HG03196 (cell line): ENCODE results near the gene JOSD1.

Experiments used
- ATAC-seq: cut with Tn5 transposase; IDR thresholded peaks from one replicate; pipeline ENCODE4 v1.9.1; 2021; ENCODE audit not compliant: unreplicated experiment

JOSD1 gene

GRCh38 chr22:38715852-38716251 lies 15.1 kb upstream of the JOSD1 start:
- ATAC-seq = no peak

- no peak for ATAC-seq
Observed at GRCh38 chr22:38715176-38715764, 14.5 kb upstream of the JOSD1 start.

- no peak for ATAC-seq
Observed at GRCh38 chr22:38713921-38714320, 13.2 kb upstream of the JOSD1 start.

- no peak for ATAC-seq
Observed at GRCh38 chr22:38712486-38713207, 11.9 kb upstream of the JOSD1 start.

- ATAC-seq = no peak
Observed at GRCh38 chr22:38710866-38711265, 10.1 kb upstream of the JOSD1 start.

- ATAC-seq = no peak
Observed at GRCh38 chr22:38710351-38710750, 9.6 kb upstream of the JOSD1 start.

GRCh38 chr22:38709306-38709705 lies 8.6 kb upstream of the JOSD1 start:
- ATAC-seq = no peak

GRCh38 chr22:38707984-38708383 lies 7.2 kb upstream of the JOSD1 start:
- ATAC-seq = no peak

DNA sequence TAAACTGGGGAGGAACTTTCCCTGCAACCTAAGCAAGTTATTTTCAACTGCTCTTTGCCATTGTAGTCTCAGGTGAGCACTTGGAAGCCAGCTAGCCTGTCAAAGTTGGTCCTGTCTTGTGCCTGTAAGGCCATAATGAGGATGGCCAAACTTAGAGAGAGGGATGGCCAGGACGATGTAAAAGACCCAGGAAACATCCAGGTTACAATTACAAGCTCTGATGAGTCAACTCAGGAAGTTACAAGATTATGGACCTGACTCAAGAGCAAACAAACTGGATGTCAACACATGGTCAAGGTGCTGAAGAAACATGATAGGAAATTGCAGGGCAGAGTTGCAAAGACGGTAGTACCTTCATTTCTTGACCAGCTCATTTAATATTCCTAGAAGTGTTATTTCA lies 6.6 kb upstream of the JOSD1 start:
- ATAC-seq = no peak

DNA sequence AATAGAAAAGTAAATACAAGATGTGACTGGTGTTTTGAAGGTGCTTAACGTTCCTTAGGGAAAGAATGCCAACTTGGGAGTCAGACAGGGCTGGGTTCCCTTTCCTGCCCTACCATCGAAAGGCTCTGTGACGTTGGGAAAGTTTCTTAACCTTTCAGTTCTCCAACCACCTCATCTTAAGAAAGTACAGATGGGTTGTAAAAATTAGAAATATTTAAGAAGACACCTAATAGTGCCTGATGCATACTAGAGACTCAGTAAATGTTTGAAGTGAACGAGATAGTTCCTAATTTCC lies 6.1 kb upstream of the JOSD1 start:
- no peak for ATAC-seq

- ATAC-seq = peak; percentile 3
Observed at GRCh38 chr22:38706101-38706900, 5.6 kb upstream of the JOSD1 start.

- peak; percentile 65 for ATAC-seq
Observed at GRCh38 chr22:38705235-38706100, 4.7 kb upstream of the JOSD1 start, which contains the start of gene GTPBP1. Gene GTPBP1, plus strand, starts transcription at chr22:38705944. Its CDS starts 12 bp downstream, at chr22:38705956.

DNA sequence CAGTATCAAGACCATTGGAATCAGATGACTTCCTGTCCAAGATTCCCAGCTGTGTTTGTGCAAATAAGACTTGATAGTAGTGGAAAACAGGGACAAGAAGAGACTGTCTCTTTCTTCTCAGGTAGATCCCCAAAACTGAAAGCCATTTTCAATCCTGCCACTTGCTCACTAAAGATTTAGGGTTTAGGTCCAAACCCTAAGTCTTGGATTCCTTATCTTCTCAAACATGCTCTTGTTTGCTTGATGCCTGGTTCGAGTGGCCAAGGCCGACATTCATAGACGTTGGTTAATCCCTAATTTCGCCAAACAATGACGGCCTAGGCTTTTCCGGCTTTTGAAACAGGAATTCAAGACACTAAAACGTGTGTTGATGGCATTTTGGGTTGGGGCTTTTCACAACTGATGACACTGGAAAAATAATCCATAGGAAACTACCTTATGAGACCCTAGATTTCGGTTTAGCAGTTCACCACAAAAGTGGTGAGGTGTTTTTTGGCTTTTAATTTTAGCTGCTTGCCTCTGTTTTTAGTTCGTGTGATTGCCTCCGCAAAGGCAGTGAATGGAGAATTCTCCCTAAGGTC lies 4.0 kb upstream of the JOSD1 start:
- no peak for ATAC-seq

GRCh38 chr22:38700270-38700788 lies 414 bp downstream of the JOSD1 start:
- ATAC-seq = peak; percentile 26

GRCh38 chr22:38699784-38700183 lies 959 bp downstream of the JOSD1 start:
- ATAC-seq = no peak

- ATAC-seq = no peak
Observed at GRCh38 chr22:38699143-38699542, 1.6 kb downstream of the JOSD1 start.

- no peak for ATAC-seq
Observed at GRCh38 chr22:38698407-38699094, 2.2 kb downstream of the JOSD1 start.

- no peak for ATAC-seq
Observed at GRCh38 chr22:38697425-38698089, 3.2 kb downstream of the JOSD1 start.

DNA sequence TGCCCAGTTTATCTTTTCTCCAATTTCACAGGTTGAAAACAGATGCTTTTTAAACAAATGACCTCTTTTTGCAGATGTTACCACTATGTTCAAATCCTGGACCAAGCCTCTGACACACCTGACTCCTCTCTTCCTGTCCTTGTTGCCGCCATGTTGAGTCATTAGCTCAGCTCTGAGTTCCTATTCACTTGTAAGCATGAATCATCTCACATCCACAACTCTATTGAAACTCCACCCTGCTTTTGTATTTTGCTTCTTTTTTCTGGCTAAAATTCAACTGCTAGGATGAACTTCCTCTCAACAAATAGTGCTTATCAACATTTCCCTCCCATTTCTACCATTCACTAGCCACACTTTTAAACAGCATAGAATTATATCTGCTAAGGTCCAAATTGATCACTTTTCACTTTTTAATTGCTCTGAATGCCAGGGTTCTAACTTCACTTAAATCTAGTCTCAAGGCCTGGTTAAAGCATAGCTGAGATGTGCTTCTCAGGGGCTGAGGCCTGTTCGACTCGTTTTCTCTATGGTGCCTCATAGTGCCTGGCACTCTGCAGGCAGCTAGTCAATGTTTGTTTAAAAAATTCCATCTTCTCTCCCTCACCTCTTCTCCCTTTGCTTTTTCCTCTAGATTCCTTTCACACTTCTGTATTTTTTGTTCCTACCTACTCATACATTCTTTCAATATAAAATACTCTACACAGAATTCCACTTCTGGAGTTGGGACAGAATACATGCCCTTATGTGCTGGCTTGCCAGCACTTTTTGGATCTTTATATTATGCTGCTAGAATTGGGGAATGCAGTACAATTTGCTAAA lies 3.9 kb downstream of the JOSD1 start:
- ATAC-seq = no peak
